KMS-11 (cell line): ENCODE data around the gene ZNF581.

ENCODE experiments used
- H2AFZ ChIP-seq: fragments of 200-600 bp; sonication (generic); 2 replicates; pipeline ENCODE4 v1.6.1; 2016; ENCODE audit warnings: antibody characterized with exemption, mixed run types, low read depth
- H3K27ac ChIP-seq: fragments of 200-600 bp; sonication (generic); 2 replicates; pipeline ENCODE4 v1.6.1; 2016; ENCODE audit warnings: mild to moderate bottlenecking, mixed run types
- H3K27me3 ChIP-seq: fragments of 200-600 bp; sonication (generic); 2 replicates; pipeline ENCODE4 v1.6.1; 2017; ENCODE audit warnings: mild to moderate bottlenecking, low read depth, mixed run types, moderate library complexity; ENCODE audit not compliant: insufficient read depth
- H3K36me3 ChIP-seq: fragments of 200-600 bp; sonication (generic); 2 replicates; pipeline ENCODE4 v1.6.1; 2017; ENCODE audit warnings: mild to moderate bottlenecking, mixed run types; ENCODE audit not compliant: insufficient read depth
- H3K4me1 ChIP-seq: fragments of 200-600 bp; sonication (generic); 2 replicates; pipeline ENCODE4 v1.6.1; 2016; ENCODE audit warnings: mild to moderate bottlenecking, low read depth, mixed run types; ENCODE audit not compliant: poor library complexity, severe bottlenecking
- H3K4me2 ChIP-seq: fragments of 200-600 bp; sonication (generic); 2 replicates; pipeline ENCODE4 v1.7.0; 2016; ENCODE audit warnings: mild to moderate bottlenecking, mixed run types
- H3K4me3 ChIP-seq: fragments of 200-600 bp; sonication (generic); IDR thresholded peaks from 2 replicates; pipeline ENCODE4 v1.6.1; 2017; ENCODE audit warnings: low read depth, low read length, mixed read lengths; ENCODE audit not compliant: insufficient read depth
- H3K79me2 ChIP-seq: fragments of 200-600 bp; sonication (generic); 2 replicates; pipeline ENCODE4 v1.6.1; 2016; ENCODE audit warnings: low read depth, mixed run types; ENCODE audit not compliant: insufficient read depth
- H3K9ac ChIP-seq: fragments of 200-600 bp; sonication (generic); 2 replicates; pipeline ENCODE4 v1.6.1; 2016; ENCODE audit warnings: mild to moderate bottlenecking, mixed run types
- H4K20me1 ChIP-seq: fragments of 200-600 bp; sonication (generic); 2 replicates; pipeline ENCODE4 v1.6.1; 2016; ENCODE audit warnings: mild to moderate bottlenecking, mixed run types; ENCODE audit not compliant: insufficient read depth
- TF ChIP-seq, protein P1 (sequence below): fragments of 200-600 bp; sonication (generic); conservative IDR thresholded peaks from 2 replicates; pipeline ENCODE4 v1.6.1; 2017; ENCODE audit warnings: low read depth, mild to moderate bottlenecking, antibody characterized with exemption, low read length, moderate library complexity, mixed read lengths

ZNF581 gene

DNA sequence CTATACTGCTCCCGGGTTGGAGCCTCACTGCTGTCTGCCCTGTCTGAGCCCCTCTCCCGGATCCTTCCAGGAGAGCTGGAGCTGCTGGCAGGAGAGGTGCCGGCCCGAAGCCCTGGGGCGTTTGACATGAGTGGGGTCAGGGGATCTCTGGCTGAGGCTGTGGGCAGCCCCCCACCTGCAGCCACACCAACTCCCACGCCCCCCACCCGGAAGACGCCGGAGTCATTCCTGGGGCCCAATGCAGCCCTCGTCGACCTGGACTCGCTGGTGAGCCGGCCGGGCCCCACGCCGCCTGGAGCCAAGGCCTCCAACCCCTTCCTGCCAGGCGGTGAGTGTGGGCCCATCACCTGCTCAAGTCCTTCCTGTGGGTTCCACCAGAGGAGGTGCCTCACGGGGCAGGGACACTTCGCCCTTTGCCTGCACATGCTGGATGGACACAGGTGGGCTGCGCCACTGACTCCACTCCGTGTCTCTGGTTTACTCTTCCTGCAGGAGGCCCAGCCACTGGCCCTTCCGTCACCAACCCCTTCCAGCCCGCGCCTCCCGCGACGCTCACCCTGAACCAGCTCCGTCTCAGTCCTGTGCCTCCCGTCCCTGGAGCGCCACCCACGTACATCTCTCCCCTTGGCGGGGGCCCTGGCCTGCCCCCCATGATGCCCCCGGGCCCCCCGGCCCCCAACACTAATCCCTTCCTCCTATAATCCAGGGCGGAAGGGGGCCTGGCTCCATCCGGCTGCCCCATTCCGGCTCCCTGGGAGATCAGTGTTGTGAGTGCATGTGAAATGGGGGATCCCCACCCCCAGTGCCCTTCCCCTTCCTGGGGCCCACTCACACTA, 51.4 kb downstream of the ZNF581 start:
- Histone ChIP-seq H2AFZ (no peak overlapping the region), H3K36me3 (no peaks in the 10 kb centered on the region), H3K27me3 (no peaks in the 10 kb centered on the region), H3K9ac (no peak overlapping the region), H3K27ac (no peak overlapping the region), H3K4me3 (no peak overlapping the region), H3K4me1 (no peaks in the 10 kb centered on the region), H3K4me2 (no peak overlapping the region), H3K79me2 (no peaks in the 10 kb centered on the region), H4K20me1 (no peaks in the 10 kb centered on the region)
- TF ChIP-seq, protein P1, sequence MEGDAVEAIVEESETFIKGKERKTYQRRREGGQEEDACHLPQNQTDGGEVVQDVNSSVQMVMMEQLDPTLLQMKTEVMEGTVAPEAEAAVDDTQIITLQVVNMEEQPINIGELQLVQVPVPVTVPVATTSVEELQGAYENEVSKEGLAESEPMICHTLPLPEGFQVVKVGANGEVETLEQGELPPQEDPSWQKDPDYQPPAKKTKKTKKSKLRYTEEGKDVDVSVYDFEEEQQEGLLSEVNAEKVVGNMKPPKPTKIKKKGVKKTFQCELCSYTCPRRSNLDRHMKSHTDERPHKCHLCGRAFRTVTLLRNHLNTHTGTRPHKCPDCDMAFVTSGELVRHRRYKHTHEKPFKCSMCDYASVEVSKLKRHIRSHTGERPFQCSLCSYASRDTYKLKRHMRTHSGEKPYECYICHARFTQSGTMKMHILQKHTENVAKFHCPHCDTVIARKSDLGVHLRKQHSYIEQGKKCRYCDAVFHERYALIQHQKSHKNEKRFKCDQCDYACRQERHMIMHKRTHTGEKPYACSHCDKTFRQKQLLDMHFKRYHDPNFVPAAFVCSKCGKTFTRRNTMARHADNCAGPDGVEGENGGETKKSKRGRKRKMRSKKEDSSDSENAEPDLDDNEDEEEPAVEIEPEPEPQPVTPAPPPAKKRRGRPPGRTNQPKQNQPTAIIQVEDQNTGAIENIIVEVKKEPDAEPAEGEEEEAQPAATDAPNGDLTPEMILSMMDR = no peak
